Lung (tissue), 16 donors: Measurements from ENCODE around the gene LRCH1. TPM values are rescaled to one million over a fixed set of nuclear protein-coding genes. Genes with fewer than 3 reads are reported as not detected.

Experiments used
- ATAC-seq: fragments of 200-7000 bp; cut with Tn5 transposase; one replicate; pipeline ENCODE4 v1.9.1; 2020; ENCODE audit warnings: moderate number of reproducible peaks; ENCODE audit not compliant: insufficient read depth, low FRiP score
- DNase-seq, 3 donors: peaks; one replicate each; pipeline ENCODE4 v3.0.0-alpha.2; 2013 to 2017
- H3K27ac ChIP-seq, 2 donors: one replicate each; pipeline ENCODE4 v1.5.1; 2013; ENCODE audit warnings: mild to moderate bottlenecking in 2 of 2, moderate library complexity in 2 of 2, control low read depth in 1 of 2, inconsistent platforms in 1 of 2, low read depth in 1 of 2, low read length in 1 of 2
- H3K27me3 ChIP-seq, 3 donors: one replicate each; pipeline ENCODE4 v1.5.1; 2013; ENCODE audit warnings: low read length in 2 of 3; ENCODE audit not compliant: control insufficient read depth in 3 of 3, insufficient read depth in 3 of 3
- H3K36me3 ChIP-seq, 4 donors: one replicate each; pipeline ENCODE4 v1.5.1; 2013; ENCODE audit warnings: low read length in 4 of 4, mild to moderate bottlenecking in 1 of 4, moderate library complexity in 1 of 4; ENCODE audit not compliant: control insufficient read depth in 4 of 4, insufficient read depth in 4 of 4
- H3K4me1 ChIP-seq, 5 donors: one replicate each; pipeline ENCODE4 v1.5.1; 2013; ENCODE audit warnings: low read length in 5 of 5, mild to moderate bottlenecking in 2 of 5, moderate library complexity in 1 of 5; ENCODE audit not compliant: control insufficient read depth in 5 of 5, insufficient read depth in 5 of 5
- H3K4me3 ChIP-seq: one replicate; pipeline ENCODE4 v1.5.1; 2013; ENCODE audit warnings: mild to moderate bottlenecking, control low read depth, moderate library complexity
- H3K9ac ChIP-seq, 2 donors: one replicate each; pipeline ENCODE4 v1.5.1; 2013; ENCODE audit warnings: low read length in 2 of 2, control low read depth in 1 of 2; ENCODE audit not compliant: insufficient read depth in 1 of 2
- H3K9me3 ChIP-seq, 4 donors: one replicate each; pipeline ENCODE4 v1.5.1; 2013; ENCODE audit warnings: low read length in 3 of 4, mild to moderate bottlenecking in 1 of 4, moderate library complexity in 1 of 4; ENCODE audit not compliant: control insufficient read depth in 4 of 4, insufficient read depth in 3 of 4
- WGBS, 2 donors: extraction: QIAGEN DNeasy Blood & Tissue Kit; methylation state at CpG; one replicate each; pipeline ENCODE4 v1.1.7; 2013; 5-methylcytosine and 5-hydroxymethylcytosine counted together
- long read RNA-seq, 5 donors: transcript quantifications; one replicate each; lab custom pipeline, GENCODE V29; 2026
- polyA plus RNA-seq, 2 donors: library from polyadenylated mRNA; stranded (reverse); fragments of 200-250 nt; gene quantifications; one replicate each; pipeline ENCODE4 v1.2.1, GENCODE V29; 2013
- total RNA-seq, 2 donors: library from RNA; depleted of rRNA in 1 of 2; stranded (reverse); fragments of >200 nt in 1 of 2; gene quantifications; one replicate each; pipeline ENCODE4 v1.2.1, GENCODE V29; 2014 to 2021
- TF ChIP-seq, protein P1 (sequence below): IDR thresholded peaks from 2 replicates; pipeline ENCODE4 v1.5.1; 2012; ENCODE audit warnings: mild to moderate bottlenecking; ENCODE audit errors: control extremely low read depth, extremely low read depth
- donor health status: control.
- donor health status: control.
- donor health status: Bipolar disorder and iron deficiency.
- donor health status: healthy.
- donor health status: DM: yes; HTN: yes; CAD: no.

Gene LRCH1, protein sequence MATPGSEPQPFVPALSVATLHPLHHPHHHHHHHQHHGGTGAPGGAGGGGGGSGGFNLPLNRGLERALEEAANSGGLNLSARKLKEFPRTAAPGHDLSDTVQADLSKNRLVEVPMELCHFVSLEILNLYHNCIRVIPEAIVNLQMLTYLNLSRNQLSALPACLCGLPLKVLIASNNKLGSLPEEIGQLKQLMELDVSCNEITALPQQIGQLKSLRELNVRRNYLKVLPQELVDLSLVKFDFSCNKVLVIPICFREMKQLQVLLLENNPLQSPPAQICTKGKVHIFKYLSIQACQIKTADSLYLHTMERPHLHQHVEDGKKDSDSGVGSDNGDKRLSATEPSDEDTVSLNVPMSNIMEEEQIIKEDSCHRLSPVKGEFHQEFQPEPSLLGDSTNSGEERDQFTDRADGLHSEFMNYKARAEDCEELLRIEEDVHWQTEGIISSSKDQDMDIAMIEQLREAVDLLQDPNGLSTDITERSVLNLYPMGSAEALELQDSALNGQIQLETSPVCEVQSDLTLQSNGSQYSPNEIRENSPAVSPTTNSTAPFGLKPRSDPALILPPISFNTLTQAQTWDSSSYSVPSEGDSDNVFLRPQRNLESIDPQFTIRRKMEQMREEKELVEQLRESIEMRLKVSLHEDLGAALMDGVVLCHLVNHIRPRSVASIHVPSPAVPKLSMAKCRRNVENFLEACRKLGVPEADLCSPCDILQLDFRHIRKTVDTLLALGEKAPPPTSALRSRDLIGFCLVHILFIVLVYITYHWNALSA
- 10 to 100 TPM; 18.0 to 35.4 TPM for total RNA-seq
- 1 to 10 TPM; 3.6 to 8.4 TPM for polyA plus RNA-seq
- long read RNA-seq, donor 1, result 0 reads
- long read RNA-seq, donor 2, result 0 reads
- long read RNA-seq, donor 3, full-length matches to known transcripts, result 1 of 1 reads
- long read RNA-seq, donor 3, partial matches to known transcripts, result 0 of 1 reads
- long read RNA-seq, donor 3, other reads (novel, unspliced or antisense), result 0 of 1 reads
- long read RNA-seq, donor 4, result 0 reads
- long read RNA-seq, donor 5, full-length matches to known transcripts, result 2 of 541 reads
- long read RNA-seq, donor 5, partial matches to known transcripts, result 387 of 541 reads
- long read RNA-seq, donor 5, other reads (novel, unspliced or antisense), result 152 of 541 reads

DNA sequence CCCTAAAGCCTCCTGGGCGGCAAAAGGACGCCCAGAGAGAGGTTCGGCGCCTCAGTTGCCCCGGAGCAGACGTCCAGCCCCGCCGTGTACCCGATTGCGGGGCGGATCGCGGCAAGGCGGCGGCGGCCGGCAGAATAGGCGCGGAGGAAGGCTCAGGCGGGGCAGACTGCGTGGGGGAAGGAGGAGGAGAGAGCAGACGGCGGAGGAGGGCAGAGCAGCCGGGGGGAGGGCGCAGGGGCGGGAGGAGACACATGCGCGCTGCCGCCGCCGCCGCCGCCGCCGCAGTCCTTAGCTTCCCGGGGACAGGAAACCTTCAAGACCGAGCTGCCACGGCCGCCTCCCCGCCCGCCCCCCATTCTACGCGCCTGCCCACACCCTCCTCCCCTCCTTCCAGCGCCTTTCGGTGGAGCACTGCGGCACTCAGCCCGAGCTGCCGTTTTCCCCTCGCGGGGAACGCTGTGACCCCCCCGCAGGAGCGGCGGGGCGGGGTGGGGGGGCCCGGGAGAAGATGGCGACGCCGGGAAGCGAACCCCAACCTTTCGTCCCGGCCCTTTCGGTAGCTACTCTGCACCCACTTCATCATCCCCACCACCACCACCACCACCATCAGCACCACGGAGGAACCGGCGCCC, at the start of gene LRCH1:
Gene LRCH1 (plus strand): TSS at position 282 of the 632 bp plus-strand sequence. CDS start 227 bp downstream, at position 509.
- peak; percentile 94 to 95 (median 95) for DNase-seq
- no peaks in the 10 kb centered on the region for H3K9me3 ChIP-seq
- H3K27me3 ChIP-seq, result no peaks in the 10 kb centered on the region
- peak within 1 kb of the TSS; percentile 86 to 96 for H3K9ac ChIP-seq
- TF ChIP-seq, protein P1, sequence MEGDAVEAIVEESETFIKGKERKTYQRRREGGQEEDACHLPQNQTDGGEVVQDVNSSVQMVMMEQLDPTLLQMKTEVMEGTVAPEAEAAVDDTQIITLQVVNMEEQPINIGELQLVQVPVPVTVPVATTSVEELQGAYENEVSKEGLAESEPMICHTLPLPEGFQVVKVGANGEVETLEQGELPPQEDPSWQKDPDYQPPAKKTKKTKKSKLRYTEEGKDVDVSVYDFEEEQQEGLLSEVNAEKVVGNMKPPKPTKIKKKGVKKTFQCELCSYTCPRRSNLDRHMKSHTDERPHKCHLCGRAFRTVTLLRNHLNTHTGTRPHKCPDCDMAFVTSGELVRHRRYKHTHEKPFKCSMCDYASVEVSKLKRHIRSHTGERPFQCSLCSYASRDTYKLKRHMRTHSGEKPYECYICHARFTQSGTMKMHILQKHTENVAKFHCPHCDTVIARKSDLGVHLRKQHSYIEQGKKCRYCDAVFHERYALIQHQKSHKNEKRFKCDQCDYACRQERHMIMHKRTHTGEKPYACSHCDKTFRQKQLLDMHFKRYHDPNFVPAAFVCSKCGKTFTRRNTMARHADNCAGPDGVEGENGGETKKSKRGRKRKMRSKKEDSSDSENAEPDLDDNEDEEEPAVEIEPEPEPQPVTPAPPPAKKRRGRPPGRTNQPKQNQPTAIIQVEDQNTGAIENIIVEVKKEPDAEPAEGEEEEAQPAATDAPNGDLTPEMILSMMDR, result no peak
- peak within 1 kb of the TSS; percentile 81 for H3K4me3 ChIP-seq
- peaks cover 0 to 4% (median 0%) of the 10 kb centered on the region in 4 donors for H3K36me3 ChIP-seq
- WGBS, 2 donors, result 0% methylated on average over 31 to 66 of the region's 66 CpGs
- H3K27ac ChIP-seq, result peak within 1 kb of the TSS; percentile 79 to 91
- ATAC-seq, result peak; percentile 92
- peaks cover 0 to 26% (median 17%) of the 10 kb centered on the region in 5 donors for H3K4me1 ChIP-seq

DNA sequence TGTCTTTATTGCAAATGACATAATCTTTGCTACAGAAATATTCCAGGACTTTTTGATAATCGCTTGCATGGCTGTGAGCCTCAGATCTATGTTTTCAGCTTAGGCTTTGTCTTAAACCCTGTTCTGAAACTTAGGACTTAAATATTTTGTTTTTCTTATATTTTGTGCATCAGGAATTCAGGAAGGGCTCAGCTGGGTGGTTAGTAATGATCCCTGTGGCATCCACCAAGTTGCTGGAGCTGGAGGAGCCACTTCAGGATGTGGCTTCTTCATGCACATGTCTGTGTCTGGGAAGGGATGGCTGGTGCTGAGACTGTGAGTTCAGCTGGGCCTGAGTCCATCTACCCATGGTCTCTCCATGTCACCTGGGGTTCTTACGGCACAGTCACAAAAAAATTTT, 48.9 kb upstream of the LRCH1 start:
- TF ChIP-seq, protein P1, result no peak
- 97 to 98% methylated on average over 2 of the region's 2 CpGs for WGBS, 2 donors
- DNase-seq, result no peak
- Histone ChIP-seq H3K36me3 (no peaks in the 10 kb centered on the region), H3K27me3 (no peaks in the 10 kb centered on the region), H3K9me3 (peaks cover 0 to 7% (median 0%) of the 10 kb centered on the region in 4 donors), H3K27ac (no peak overlapping the region), H3K9ac (no peak overlapping the region), H3K4me1 (no peaks in the 10 kb centered on the region), H3K4me3 (no peak overlapping the region)
- ATAC-seq, result no peak

DNA sequence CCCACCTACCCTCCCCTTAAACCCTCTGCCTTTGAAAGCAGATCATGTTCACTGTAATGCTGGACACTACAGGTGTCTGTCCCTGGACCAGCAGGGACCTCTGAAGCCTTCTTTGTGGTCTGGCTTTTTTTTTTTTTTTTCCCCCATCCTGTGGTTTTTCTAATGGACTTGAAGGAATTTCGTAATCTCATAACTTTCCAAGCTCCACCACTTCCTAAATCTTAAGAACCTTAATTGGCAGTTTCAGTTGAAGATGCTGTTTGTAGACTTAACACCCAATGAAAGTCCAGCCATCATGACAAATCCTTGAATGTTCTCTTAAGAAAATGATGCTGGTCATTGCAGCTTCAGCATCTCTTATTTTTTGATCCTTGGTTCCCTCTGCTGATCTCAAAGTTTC, 45.0 kb upstream of the LRCH1 start:
- H3K9me3 ChIP-seq, result peaks cover 0 to 7% (median 0%) of the 10 kb centered on the region in 4 donors
- WGBS, 2 donors, result 39 to 42% methylated on average over 1 of the region's 1 CpG
- TF ChIP-seq, protein P1, result no peak
- no peak overlapping the region for H3K27ac ChIP-seq
- no peak overlapping the region for H3K9ac ChIP-seq
- no peaks in the 10 kb centered on the region for H3K36me3 ChIP-seq
- H3K4me3 ChIP-seq, result no peak overlapping the region
- ATAC-seq (no peak), DNase-seq (no peak)
- H3K4me1 ChIP-seq, result no peaks in the 10 kb centered on the region
- no peaks in the 10 kb centered on the region for H3K27me3 ChIP-seq
